GM18499 (cell line): ENCODE measurements around the gene C9orf43.
"Not testable (repeated sequence)": the region's sequence is repeated elsewhere in the genome, so short reads cannot be mapped to it uniquely, and the experiment has no call there.

Experiments
- ATAC-seq: cut with Tn5 transposase; IDR thresholded peaks from one replicate; pipeline ENCODE4 v1.9.1; 2021; ENCODE audit warnings: moderate number of reproducible peaks; ENCODE audit not compliant: insufficient read depth, unreplicated experiment

Gene C9orf43

GRCh38 chr9:113409481-113409880 lies 1.1 kb upstream of the C9orf43 start:
- ATAC-seq: no peak

- no peak for ATAC-seq
Observed at GRCh38 chr9:113409883-113410206, 702 bp upstream of the C9orf43 start.

GRCh38 chr9:113416149-113416721 lies 5.7 kb downstream of the C9orf43 start:
- peak; percentile 92 for ATAC-seq

GRCh38 chr9:113417370-113417769 lies 6.8 kb downstream of the C9orf43 start:
- no peak for ATAC-seq

- no peak for ATAC-seq
Observed at GRCh38 chr9:113421726-113422125, 11.2 kb downstream of the C9orf43 start.

GRCh38 chr9:113425072-113425471 lies 14.5 kb downstream of the C9orf43 start:
- ATAC-seq: no peak

GRCh38 chr9:113426701-113427100 lies 16.2 kb downstream of the C9orf43 start:
- no peak for ATAC-seq

GRCh38 chr9:113427629-113428028 lies 17.1 kb downstream of the C9orf43 start:
- ATAC-seq: no peak

- no peak for ATAC-seq
Observed at GRCh38 chr9:113428062-113428615, 17.6 kb downstream of the C9orf43 start.

GRCh38 chr9:113431191-113431590 lies 20.6 kb downstream of the C9orf43 start:
- ATAC-seq: no peak

GRCh38 chr9:113436728-113437515 lies 26.4 kb downstream of the C9orf43 start:
- no peak for ATAC-seq

GRCh38 chr9:113437716-113438115 lies 27.2 kb downstream of the C9orf43 start:
- ATAC-seq: not testable (repeated sequence)

GRCh38 chr9:113444736-113445135 lies 34.2 kb downstream of the C9orf43 start:
- no peak for ATAC-seq

- ATAC-seq: no peak
Observed at GRCh38 chr9:113446323-113446740, 35.8 kb downstream of the C9orf43 start.

- no peak for ATAC-seq
Observed at GRCh38 chr9:113449376-113449775, 38.8 kb downstream of the C9orf43 start.

GRCh38 chr9:113452113-113452605 lies 41.6 kb downstream of the C9orf43 start:
- no peak for ATAC-seq

GRCh38 chr9:113454914-113455761 lies 44.6 kb downstream of the C9orf43 start:
- no peak for ATAC-seq

- ATAC-seq: no peak
Observed at GRCh38 chr9:113456235-113456634, 45.7 kb downstream of the C9orf43 start.

GRCh38 chr9:113461285-113461684 lies 50.7 kb downstream of the C9orf43 start:
- ATAC-seq: no peak

- no peak for ATAC-seq
Observed at GRCh38 chr9:113461943-113462342, 51.4 kb downstream of the C9orf43 start.
